ENCODE data around the gene CNN2.

The CNN2 gene

DNA sequence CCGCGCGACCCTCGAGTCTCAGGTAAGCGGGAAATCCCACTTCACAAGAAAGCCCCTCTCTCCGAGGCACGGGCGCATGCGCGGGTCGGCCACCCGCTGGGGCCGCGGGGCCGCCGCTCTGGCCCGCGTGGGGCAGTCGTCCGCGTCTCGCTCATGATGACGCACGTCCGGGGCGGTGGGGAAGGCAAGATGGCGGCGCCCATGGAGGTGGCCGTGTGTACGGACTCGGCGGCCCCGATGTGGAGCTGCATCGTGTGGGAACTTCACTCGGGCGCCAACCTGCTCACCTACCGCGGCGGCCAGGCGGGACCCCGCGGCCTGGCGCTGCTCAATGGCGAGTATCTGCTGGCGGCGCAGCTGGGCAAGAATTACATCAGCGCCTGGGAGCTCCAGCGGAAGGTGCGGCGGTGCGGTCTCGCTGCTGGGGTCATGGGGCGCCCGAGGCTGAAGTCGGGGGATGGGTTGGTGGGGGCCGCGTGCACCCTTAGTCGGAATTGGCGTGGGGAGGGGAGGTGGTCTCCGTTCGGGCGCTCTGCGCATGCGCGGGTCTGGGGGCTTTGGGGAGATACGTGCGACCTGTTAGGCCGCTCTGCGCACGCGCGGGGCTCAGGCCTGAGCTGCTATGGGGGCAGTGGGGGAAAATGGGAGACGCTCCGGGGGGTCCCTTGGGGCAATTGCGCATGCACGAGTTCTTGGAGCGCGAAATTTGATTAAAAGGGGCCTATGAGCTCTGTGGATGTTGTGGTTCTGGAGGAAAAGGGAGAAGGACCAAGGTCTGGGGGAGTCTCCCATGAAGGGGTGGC is 42.0 kb upstream of the CNN2 start, which contains the start of gene WDR18:
TSS of gene WDR18 (plus strand) at position 181 of the 803 bp plus-strand sequence. CDS start at position 190, 9 bp downstream.
- Mint-ChIP-seq H3K4me1 (peaks cover 10% of the 10 kb centered on the region), H3K9me3 (no peaks in the 10 kb centered on the region), H3K27me3 (ENCODE audit: low read depth) (no peaks in the 10 kb centered on the region), H3K4me3 (peak within 1 kb of the TSS; percentile 96 to 97 (median 96)), H3K36me3 (ENCODE audit: low read depth) (peaks cover 14% of the 10 kb centered on the region), H3K27ac (peak within 1 kb of the TSS; percentile 94 to 98 (median 96))
- TF ChIP-seq, protein P1, sequence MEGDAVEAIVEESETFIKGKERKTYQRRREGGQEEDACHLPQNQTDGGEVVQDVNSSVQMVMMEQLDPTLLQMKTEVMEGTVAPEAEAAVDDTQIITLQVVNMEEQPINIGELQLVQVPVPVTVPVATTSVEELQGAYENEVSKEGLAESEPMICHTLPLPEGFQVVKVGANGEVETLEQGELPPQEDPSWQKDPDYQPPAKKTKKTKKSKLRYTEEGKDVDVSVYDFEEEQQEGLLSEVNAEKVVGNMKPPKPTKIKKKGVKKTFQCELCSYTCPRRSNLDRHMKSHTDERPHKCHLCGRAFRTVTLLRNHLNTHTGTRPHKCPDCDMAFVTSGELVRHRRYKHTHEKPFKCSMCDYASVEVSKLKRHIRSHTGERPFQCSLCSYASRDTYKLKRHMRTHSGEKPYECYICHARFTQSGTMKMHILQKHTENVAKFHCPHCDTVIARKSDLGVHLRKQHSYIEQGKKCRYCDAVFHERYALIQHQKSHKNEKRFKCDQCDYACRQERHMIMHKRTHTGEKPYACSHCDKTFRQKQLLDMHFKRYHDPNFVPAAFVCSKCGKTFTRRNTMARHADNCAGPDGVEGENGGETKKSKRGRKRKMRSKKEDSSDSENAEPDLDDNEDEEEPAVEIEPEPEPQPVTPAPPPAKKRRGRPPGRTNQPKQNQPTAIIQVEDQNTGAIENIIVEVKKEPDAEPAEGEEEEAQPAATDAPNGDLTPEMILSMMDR (IDR thresholded peaks at IDR 0.05; ENCODE audit: unreplicated experiment in 3 of 3): no peak

DNA sequence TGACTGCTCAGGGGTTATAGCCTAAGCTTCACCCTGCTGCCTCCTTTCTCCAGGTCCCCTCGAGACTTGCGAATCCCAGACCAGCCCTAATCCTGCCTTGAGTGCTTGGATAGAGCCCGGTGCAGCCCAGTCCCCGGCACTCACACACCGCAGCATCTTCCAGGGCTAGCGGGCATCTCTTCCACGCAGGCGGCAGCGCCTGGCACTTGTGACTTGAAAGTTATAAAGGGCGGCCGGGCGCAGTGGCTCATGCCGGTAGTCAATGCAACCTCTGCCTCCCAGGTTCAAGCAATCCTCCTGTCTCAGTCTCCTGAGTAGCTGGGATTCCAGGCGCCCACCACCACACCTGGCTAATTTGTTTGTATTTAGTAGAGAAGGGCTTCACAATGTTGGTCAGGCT is 40.3 kb upstream of the CNN2 start:
- H3K4me1 Mint-ChIP-seq: peaks cover 10% of the 10 kb centered on the region
- peak overlapping the region; percentile 96 to 97 (median 96) for H3K4me3 Mint-ChIP-seq
- H3K9me3 Mint-ChIP-seq: no peaks in the 10 kb centered on the region
- H3K27me3 Mint-ChIP-seq (ENCODE audit: low read depth): no peaks in the 10 kb centered on the region
- peaks cover 14% of the 10 kb centered on the region for H3K36me3 Mint-ChIP-seq (ENCODE audit: low read depth)
- no peak overlapping the region for H3K27ac Mint-ChIP-seq
- TF ChIP-seq, protein P1 (IDR thresholded peaks at IDR 0.05; ENCODE audit: unreplicated experiment in 3 of 3): no peak

DNA sequence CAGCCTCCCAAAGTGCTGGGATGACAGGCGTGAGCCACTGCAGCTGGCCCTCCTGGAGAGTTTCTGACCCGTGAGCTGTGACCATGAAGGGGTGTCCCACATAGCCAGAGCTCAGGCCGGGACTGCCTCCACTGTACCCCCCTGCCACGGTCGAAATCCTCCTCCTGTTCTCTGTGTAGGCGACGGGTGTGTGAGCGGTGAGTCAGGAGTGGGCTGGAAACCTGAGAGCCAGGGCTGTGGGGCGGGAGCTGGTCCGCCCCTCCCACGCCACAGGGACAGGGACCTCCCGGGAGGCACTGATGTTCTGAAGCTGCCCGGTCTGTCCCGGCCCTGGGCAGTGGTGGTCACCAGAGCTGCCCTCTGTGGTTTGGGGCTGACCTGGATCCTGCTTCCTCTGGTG is 38.3 kb upstream of the CNN2 start:
- Mint-ChIP-seq H3K4me3 (no peak overlapping the region), H3K9me3 (no peaks in the 10 kb centered on the region), H3K4me1 (peaks cover 10% of the 10 kb centered on the region), H3K36me3 (ENCODE audit: low read depth) (peaks cover 19% of the 10 kb centered on the region), H3K27me3 (ENCODE audit: low read depth) (no peaks in the 10 kb centered on the region), H3K27ac (no peak overlapping the region)
- TF ChIP-seq, protein P1 (IDR thresholded peaks at IDR 0.05; ENCODE audit: unreplicated experiment in 3 of 3): no peak

DNA sequence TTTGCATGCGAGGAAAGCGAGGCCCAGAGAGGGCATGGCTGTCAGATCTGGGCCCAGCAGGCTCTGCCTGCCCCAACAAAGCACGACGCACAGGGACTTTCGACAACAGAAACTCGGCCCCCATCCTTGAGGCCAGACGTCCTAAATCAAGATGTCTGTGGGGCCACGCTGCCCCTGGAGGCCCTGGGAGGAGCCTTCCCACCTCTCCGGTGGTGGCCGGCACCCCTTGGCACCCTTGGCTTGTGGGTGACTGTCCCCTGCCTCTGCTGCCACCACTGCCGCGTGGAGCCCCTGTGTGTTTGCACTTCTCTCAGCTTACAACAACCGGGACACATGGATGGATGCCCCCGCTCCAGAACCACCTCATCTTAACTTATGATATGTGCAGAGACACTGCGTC is 37.9 kb upstream of the CNN2 start:
- TF ChIP-seq, protein P1 (IDR thresholded peaks at IDR 0.05; ENCODE audit: unreplicated experiment in 3 of 3): no peak
- Mint-ChIP-seq H3K27ac (no peak overlapping the region), H3K4me1 (peaks cover 10% of the 10 kb centered on the region), H3K36me3 (ENCODE audit: low read depth) (peaks cover 19% of the 10 kb centered on the region), H3K9me3 (no peaks in the 10 kb centered on the region), H3K27me3 (ENCODE audit: low read depth) (no peaks in the 10 kb centered on the region), H3K4me3 (peak overlapping the region in 2 of 3 experiments; percentile 23 to 41)

DNA sequence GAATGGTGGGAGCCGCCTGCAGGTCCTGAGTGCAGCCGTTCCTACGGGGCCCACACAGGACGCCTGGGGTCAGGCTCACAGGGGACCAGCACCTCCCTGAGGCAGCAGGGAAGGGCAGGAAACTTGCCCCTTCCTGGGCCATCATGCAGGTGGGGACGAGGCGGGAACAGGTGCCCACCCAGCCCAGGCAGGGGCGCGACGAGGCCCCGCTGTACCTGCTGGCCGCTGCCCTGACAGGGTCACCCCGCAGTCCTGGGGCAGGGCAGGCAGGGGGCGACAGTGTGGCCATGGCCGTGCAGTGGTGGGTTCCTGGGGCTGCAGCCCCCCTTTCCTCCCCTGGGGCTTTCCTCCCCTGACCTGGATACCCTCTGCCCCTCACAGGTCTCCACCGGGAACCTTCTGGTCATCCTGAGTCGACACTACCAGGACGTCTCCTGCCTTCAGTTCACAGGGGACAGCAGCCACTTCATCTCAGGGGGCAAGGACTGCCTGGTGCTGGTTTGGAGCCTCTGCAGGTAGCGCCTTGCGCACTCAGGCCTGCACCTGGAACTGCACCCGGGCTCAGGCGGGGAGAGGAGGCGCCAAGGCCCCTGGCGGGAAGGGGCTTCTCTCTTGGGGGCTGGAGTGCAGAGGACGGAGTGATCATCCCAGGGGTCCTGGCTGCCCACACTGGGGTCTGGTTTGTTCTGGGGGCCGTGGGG is 36.9 kb upstream of the CNN2 start:
- peaks cover 7% of the 10 kb centered on the region for H3K4me1 Mint-ChIP-seq
- no peak overlapping the region for H3K4me3 Mint-ChIP-seq
- H3K27ac Mint-ChIP-seq: no peak overlapping the region
- TF ChIP-seq, protein P1 (IDR thresholded peaks at IDR 0.05; ENCODE audit: unreplicated experiment in 3 of 3): peak in 1 of 3 experiments; percentile 32
- H3K9me3 Mint-ChIP-seq: no peaks in the 10 kb centered on the region
- peaks cover 19% of the 10 kb centered on the region for H3K36me3 Mint-ChIP-seq (ENCODE audit: low read depth)
- no peaks in the 10 kb centered on the region for H3K27me3 Mint-ChIP-seq (ENCODE audit: low read depth)
